OCI-M2 (cell line): ENCODE measurements around the gene EPHA4.

ENCODE experiments used
- DNase-seq: peaks from one replicate; lab custom pipeline; 2025; ENCODE audit not compliant: unreplicated experiment; lab: John Stamatoyannopoulos, UW

The EPHA4 gene

DNA sequence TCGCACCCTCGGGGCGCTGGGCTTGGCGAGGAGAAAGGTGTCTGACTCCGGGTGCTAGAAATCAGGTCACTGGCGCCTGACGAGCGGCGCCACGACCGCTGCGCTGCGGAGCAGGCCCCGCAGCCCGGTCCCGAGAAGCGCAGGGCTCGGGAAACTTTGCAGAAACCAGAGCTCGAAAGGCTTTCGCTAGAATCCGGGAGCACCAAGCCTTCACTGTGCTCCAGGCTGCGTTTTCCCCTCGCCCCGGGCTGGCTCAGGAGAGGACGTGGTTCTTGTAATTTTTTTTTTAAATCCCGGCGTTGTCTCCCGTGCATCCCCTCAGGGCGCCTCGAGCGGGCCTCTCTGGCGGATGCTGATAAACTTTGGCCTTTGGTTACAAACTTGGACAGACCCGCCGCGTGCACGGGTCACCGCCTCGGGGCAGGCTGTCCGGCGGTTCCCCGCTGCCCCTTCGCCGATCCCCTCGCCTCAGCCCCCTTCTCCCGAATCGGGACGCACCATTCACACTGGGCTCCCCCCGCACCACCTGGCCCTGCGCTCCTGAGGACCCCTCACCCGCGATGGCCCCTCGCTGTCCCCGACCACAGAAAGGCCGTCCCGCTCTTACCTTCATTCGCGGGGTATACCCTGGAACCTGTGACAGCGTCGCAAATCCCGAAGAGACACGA, 419 bp downstream of the EPHA4 start:
- DNase-seq = no peak

DNA sequence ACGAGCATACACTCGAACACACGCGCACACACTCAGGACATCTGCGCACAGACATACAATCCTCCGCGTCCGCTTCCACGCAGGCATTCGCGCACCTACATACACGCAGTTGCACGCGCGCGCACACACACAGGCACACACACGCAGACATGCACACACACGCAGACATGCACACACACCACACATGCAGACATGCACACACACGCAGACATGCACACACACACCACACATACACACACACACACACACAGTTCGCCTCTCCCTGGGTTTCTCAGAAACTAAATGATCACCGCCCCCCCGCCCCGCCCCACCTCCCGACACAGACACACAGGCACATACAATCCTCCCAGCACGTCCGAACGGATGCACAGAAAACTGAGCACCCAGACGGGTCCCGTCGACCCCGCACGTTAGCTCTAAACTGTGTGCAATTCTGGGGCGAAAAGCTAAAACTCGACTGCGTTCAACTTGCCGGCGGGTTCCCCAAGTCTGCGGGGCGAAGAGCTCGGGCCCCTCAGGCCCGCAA, 1.0 kb downstream of the EPHA4 start:
- no peak for DNase-seq

DNA sequence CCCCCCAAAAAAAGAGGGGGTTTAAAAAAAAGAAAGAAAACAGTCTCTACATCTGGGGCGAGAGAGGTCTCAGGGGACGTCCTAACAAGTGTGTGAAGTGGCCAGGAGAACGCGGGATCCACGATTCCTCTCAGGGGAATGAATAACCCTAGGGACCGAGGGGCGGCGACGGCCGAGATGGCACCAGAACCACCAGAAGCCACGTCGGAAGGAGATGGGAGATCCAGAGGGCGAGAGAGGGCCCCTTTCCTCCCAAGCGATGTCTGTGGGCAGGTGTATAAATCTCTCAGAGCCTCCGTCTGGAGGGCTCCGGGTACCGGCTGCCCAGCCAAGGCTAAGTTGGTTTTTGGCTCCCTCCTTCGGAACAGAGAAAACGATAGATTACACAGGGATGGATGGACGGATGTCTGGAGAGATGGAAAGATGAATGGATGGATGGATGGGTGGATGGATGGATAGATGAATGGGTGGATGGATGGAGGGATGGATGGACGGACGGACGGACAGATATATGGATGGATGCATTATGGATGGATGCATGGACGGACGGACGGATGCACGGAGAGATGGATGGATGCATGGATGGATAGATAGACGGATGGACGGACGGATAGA, 1.7 kb downstream of the EPHA4 start:
- DNase-seq = no peak

DNA sequence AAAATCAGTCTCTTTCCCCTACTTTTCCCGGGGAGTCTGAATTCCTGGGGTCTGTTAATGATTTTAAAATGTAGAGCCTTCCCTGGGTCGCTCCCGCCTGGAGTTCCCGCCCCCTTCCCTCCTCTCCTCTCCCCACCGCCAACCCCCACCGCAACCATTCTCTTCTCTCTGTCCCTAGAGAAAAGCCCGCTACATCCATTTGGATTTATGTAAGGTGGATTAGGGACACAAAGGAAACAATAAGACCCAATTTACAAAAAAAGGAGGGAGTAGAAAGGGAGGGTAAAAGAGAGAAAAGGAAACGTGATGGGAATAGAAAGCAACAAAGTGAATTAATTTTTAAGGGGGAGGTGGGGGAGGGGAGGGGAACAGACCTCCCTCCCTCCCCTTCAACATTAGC, 2.2 kb downstream of the EPHA4 start:
- DNase-seq = no peak

DNA sequence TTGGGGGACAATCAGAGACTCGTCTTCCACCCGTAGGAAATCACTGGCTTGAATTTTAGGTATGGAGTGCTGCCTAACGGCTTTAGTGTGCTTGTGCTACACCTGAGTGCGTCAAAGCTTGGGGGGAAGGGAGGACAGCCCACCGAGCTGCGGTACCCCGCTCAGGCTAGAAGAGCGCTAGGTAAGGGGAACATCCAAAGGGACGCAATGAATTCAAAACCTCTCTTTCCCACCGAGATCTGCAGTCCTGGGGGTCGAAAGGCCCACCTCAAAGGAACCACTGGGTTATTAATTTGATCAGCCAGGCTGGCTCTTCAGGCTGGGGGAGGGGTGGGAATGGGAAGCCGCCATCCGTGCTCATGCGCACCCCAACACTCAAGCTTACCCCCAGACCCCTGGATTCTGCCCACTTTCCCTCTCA, 2.7 kb downstream of the EPHA4 start:
- DNase-seq = no peak

DNA sequence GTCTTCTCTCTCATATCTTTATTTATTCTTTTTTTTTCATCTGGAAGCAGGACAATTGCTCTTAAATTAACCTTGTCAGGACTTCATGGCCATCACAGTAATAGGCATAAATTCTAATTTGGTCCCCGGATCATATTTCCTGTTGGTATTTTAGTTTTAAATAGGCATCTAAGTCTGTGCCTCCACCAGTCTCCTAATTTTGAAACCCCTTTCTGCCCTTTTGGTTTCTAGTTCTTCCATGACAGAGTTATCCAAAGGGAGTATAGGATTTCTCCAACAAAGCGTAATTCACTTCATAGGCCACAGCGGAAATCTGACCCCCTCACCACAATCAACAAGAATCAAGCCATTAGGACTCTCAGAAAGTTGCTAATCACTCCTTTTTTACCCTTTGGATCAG, 3.8 kb downstream of the EPHA4 start:
- DNase-seq = no peak

DNA sequence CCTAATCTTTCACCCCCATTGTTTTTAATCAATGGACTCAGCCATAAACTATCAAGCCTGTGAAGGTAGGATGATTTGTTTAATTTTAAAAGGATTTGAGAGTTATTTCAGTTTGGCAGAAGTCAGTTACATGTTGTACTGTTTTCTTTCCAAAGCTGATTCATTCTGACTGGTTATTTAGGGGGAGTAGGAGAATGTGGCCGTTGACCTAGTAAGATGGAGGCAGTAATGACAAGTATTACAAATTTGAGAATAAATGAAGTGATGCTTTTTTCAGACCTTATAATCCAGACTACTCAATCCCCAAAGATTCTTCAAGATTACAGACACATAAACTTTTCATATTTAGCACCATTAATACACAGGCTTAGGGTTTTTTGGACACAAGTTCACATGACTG, 4.3 kb downstream of the EPHA4 start:
- DNase-seq = no peak

DNA sequence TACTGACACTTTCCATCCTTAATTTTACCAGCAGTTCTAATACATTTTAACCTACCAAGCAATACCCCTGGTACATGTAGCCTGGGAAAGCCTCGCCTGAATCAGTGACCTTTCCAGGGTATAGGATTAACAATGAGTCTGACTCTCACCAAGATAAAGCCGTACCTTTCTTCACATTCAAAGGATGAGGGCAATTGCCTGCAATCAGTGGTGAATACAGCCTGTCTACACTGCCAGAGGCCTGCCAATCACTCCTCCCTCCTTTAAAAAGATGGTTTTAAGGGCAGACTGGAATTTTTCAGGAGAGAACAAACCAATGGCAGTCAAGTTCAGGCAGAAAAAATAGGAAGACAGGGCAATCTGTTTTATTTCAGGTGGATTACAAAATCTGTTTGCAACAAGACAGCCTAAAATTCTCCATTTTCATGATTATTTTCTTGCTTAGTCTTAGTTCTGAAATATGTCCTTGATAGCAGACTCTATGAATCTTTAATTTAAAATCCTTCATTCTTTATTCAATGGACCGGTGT, 4.8 kb downstream of the EPHA4 start:
- no peak for DNase-seq

DNA sequence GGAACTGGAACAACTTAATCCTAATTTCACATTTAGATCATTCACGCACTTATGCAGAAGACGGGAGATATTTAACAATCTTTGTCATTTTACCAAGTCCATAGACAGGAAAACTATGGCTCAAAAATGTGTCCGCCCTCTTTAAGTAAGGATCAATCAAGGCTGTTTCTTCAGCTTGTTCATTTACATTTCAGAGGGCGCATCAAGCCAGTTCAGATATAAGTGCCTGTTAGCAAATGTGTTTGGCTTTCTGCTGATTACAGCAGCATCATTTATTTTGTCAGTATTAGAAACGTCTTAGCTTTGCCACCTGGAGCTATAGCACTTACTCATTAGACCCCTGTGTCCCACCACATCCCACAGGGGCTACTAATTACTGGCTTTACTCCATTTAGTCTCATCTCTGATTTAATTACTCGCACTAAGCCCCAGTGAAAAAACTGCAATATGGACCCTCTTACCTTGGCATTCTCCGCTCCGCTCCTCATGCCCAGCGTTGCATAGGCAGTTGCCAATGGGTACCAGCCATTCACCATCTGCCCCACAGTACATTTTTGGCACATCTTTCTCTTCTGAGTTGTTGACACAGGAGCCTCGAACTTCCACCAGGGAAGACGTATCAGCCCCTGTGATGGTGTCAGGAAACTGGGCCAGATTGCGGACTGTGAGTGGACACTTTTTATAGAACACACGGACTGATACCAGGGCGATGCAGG, 8.7 kb downstream of the EPHA4 start:
- no peak for DNase-seq

DNA sequence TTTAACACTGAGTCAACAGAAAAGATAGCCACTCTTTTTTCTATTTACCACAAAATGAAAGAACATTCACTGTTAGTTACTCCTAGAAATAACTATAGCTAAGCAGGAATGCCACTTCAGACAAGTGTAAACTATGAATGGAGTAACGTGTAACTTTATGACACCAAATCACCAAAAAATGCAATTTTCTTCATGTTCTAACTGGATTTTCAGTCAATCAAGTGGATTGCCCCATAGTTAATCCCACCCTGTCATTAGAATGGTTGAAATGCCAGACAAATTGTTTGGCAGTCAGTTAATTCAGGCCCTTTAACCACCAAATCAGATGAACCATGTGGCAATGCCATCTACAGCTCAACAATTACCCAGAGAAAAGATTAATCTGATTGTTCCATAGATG, 9.9 kb downstream of the EPHA4 start:
- no peak for DNase-seq

DNA sequence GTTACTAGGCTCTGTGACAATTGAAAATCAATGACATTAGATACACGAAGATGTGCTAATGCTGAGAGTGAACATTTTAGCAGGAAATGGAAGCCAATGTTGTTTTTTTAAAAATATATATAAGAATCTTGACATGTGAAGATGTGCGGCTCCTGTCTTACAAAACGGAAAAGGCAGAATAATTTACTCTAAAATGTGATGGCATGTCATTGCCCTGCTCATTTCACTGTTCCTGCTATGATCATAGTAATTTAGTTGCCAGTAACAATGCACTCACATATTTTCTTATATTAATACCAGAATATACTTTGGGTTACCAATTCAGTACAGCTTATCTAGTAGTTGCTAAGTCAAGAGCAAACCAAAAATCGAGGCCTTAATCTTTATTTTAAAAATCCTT, 10.3 kb downstream of the EPHA4 start:
- no peak for DNase-seq

DNA sequence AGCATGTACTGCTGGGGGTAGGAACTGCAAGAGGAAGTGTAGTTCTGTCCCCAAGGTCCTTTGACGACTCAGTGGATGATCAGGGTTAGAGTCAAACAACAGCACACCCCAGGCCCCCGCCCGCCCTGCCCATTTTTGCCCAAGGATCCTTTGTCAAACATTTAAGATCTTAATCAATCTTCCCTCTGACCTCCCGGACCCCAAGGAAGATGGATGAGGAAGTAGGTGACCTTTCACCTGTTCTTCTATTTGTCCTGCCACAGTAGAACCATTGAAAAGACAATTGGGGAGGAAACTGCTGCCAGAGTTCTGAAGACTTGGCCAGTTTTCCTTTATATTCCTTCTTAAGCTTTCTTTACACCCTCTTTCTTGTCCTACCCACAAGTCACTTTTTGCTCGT, 12.1 kb downstream of the EPHA4 start:
- DNase-seq = no peak

DNA sequence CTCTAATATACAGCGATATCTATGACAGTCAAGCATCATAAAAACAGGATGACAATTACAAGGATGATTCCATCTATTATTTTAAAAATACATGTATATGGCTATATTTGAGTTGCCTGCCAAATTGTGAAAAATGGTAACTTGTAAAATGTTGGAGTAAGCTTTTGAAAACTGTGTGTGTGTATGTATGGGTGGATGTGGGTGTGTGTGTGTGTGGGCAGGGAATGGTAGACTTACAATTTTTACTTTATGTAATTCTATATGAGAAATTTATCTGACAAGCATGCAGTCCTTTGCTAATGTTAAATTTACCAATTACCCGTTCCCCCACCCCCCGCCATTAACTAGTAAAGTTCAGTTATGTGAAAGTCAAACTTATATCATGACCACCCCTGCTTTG, 14.0 kb downstream of the EPHA4 start:
- no peak for DNase-seq

DNA sequence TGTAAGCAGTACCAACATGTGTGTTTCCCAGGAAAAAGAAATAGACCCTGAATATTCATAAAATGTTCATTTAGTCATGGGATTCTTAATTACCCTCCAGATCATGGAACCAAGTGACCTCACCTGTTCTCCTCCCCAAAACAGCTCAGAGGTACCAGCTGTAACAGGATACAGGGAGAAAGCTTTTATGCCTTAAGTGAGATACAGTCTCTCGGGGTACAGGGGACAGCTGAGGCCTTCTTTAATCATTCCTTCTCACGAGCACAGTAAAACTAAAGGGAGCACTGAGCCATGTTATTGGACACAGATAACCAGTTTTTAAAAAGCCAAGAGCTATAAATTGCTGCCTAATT, 16.6 kb downstream of the EPHA4 start:
- no peak for DNase-seq

DNA sequence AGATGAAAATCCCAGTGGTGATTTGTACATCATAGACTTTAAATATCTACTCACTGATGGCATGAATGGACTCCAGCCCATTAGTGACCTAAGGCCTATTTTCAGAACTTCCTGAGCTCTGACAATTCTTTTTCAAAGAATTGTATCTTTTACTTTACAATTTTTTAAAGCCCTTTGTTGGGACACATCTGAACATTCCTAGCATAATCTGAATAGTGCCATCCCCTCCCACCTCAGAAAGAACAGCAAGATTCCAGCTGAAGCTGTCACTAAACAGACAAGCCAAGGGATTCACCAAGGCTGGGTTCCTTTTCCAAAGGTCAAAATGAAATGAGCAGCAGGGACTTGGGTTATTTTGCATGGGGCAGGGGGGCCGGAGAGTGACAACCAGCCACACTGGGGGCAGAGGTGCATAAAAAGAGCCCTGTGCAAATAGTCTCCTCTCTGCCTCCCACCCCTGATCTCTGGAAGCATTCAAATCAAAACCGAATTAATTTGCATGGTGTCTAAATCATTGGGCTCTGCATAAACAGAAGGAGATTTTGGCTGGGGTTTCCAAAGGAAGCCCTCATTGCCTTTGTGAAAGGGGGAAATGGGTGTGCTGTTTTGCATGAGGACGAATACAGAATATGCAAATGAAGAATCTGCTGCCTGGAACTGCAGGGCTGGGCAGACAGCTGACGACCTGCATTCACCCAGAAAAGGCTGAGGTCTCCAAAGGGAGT, 17.2 kb downstream of the EPHA4 start:
- no peak for DNase-seq

DNA sequence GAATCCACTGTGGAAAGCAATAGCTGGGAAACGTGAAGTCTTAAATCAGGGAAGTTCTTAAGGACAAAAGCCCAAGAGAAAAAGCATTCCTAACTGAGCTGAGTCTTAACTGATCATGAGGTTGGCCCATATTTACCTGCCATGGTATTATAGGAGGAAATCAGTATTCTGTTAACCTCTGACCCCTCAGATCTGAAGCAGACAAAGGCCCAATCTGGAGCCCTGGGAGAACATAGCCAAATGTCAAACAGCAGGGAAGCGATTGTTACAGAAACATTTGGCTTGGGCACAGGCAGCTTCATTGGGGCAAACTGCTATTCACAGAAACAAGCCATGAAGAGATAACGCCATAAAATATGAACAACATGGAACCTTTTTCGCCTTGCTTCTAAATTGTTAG, 18.8 kb downstream of the EPHA4 start:
- no peak for DNase-seq

DNA sequence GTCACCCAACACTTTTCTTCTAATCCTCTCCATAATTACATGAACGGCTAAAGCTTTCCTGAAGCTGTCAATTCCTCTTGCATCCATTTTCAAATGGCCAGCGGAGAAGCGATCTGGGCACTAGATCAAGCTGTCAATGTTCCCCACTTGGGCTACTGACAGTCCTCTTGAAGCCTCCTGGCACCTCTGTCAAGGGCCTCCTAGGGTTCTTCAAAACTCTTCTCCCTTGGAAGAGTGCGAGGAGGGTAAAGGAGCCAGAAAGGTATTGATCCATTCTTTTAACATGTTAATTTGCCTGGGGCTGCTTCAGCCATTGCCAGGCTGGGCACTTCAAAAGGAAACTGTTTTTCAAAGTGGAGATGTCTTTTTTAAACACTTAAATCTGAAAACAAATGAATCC, 19.8 kb downstream of the EPHA4 start:
- no peak for DNase-seq

DNA sequence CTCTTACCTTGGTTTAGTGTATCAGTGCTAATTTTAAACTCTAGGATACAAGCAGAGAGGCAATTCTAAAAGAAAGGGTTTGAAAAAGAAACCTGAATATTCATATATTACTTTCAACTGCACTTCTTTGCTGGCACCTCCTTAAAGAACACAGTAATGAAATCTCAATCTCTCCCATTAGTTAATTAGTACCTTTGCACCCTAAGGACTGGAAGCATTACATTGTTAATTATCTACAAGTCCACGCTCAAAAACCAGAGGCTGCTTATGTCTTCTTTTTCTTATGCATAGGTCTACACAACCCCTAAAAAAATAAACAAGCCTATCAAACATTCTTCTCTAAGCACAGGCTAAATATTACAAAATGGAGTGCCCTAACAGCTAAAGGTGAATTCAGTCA, 20.2 kb downstream of the EPHA4 start:
- no peak for DNase-seq

DNA sequence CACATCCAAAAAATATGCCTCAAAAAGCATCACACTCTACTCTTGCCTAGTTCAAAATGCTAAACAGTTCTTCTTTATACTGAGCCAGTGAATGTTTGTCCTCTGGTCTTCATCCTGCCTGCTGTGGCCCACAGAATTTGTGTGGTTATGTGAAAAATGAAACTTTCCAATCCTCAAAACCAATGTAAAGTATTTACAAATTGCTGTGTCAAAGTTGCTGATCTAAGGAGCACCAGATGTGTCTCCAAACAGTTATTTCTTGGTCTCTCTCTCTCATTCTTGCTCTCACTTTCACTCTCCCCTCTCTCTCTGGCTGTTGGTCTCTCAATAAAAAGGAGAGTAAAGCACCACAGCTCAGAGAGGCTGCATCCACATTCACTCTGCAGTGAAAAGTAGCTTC, 23.0 kb downstream of the EPHA4 start:
- DNase-seq = no peak

DNA sequence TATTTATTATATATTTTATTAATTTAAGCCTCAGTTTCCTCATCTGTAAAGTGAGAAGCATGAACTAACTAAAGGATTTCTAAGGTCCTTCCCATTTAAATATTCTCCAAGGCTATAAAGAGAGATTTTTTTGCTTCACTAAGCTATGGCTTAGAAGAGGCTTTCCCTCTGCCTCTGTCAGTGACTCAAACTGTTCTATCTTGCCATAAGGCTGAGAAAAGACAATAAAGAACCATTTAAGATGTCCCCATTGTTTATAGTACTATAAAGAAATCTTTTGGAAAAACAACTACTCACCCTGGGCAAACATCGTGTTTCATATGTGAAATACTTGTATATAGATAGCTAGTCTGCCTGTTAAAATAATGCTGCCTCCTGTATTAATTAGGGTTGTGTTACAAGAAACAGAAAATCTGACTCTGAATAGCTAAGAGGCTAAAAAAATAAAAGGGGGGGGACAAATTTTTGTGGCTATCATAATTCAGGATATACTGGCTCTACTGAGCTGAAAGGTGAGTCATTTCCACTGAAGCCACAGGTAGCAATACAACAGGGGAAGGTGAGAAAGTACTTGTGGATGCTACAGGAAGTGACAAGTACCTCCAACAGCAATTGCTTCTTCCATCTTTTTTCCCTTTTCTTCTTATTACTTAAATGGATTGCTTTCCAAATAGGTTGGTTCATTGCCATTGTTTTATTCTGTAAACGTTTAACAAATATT, 25.4 kb downstream of the EPHA4 start:
- no peak for DNase-seq
